ENCODE measurements around the gene ADAMTSL3. TPM values are rescaled to one million over a fixed set of nuclear protein-coding genes. Genes with fewer than 3 reads are reported as not detected.

The ADAMTSL3 gene
- total and polyA plus RNA-seq, 2 experiments from 2014 or later, result 0.61 to 0.87 TPM

DNA sequence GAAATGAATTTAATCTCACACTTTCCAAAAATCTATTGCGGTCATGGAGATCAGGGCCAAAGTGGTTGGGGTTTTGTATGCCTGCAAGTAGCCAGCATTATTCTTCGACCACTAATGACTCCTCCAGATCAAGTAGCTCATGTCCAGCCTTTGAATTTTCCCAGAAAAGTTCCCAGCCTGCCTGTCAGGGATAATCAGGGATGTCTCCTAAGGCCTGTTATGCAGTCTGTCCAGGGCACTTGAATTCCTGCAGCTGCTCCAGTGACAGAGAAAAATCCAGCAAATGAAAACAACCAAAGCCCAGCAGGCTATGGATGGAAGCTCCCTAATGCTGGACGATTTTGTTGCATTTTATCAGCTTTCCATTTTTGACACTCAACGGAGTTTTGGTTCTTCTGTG, 215.4 kb downstream of the ADAMTSL3 start:
- H3K36me3 Mint-ChIP-seq (ENCODE audit: low read depth), result no peaks in the 10 kb centered on the region
- no peak for DNase-seq (ENCODE audit: low spot score)
- peak overlapping the region; percentile 59; the same call in 1 of the 2 replicates for H3K27ac Mint-ChIP-seq
- H3K4me3 Mint-ChIP-seq, result no peak overlapping the region
- no peaks in the 10 kb centered on the region for H3K4me1 Mint-ChIP-seq
- no peaks in the 10 kb centered on the region for H3K9me3 Mint-ChIP-seq
- TF ChIP-seq REST (IDR thresholded peaks at IDR 0.05; ENCODE audit: unreplicated experiment) (no peak), ZNF331 (CRISPR knock-in tag; IDR thresholded peaks at IDR 0.05; ENCODE audit: low read depth) (no peak)
- Histone ChIP-seq H3K4me2 (no peak overlapping the region), H3K4me1 (ENCODE audit: insufficient read depth) (no peaks in the 10 kb centered on the region), H4K20me1 (replicated peaks; ENCODE audit: insufficient read depth) (no peaks in the 10 kb centered on the region), H3F3A (replicated peaks; ENCODE audit: low read depth) (no peaks in the 10 kb centered on the region), H3K79me2 (replicated peaks; ENCODE audit: insufficient read depth) (no peaks in the 10 kb centered on the region), H3K36me3 (ENCODE audit: insufficient read depth) (no peaks in the 10 kb centered on the region), H3K27me3 (ENCODE audit: insufficient read depth) (no peaks in the 10 kb centered on the region), H3K9me2 (ENCODE audit: insufficient read depth) (no peaks in the 10 kb centered on the region), H3K27ac (ENCODE audit: low read depth) (no peak overlapping the region), H2AFZ (no peak overlapping the region), H3K4me3 (no peak overlapping the region)
- ATAC-seq, result no peak
- H3K27me3 Mint-ChIP-seq (ENCODE audit: insufficient read depth, low read depth, poor library complexity), result no peaks in the 10 kb centered on the region

DNA sequence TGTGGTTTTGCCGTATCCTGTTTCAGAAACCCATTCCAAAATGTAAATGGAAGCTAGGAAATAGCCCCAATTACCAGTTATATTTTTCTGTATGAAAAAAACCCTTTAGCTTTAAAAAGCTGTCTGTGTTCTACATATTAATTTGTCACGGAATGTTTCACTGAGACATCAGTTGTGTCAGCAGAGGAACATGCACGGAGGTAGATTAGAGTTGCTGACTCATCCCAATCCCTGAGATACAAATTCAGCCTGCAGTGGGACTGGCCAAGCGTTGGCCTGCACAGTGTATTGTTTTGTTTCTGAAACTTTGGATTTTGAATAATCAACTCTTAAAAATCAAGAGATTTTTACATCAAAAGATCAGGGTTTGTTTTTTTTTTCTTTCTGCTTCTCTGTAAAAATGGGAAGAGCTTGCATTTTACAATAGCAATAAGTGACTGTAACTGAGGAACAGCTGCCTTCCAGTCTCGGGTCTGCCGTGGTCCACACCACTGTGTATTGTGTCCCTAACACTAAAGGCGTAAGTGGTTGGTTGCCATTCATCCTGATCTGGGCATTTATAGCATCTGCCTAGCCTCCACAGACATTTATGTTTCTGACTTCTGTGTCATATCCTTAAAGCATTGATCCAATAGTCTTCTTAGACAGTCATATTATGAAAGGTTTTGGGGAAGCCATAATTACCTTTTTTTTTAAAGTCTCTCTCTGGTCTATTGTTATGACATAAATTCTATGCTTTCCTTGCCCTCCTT, 218.1 kb downstream of the ADAMTSL3 start:
- Histone ChIP-seq H3K79me2 (replicated peaks; ENCODE audit: insufficient read depth) (no peaks in the 10 kb centered on the region), H3K27me3 (ENCODE audit: insufficient read depth) (no peaks in the 10 kb centered on the region), H4K20me1 (replicated peaks; ENCODE audit: insufficient read depth) (no peaks in the 10 kb centered on the region), H3K4me1 (ENCODE audit: insufficient read depth) (no peaks in the 10 kb centered on the region), H3K9me2 (ENCODE audit: insufficient read depth) (no peaks in the 10 kb centered on the region), H3K27ac (ENCODE audit: low read depth) (no peak overlapping the region), H3K36me3 (ENCODE audit: insufficient read depth) (no peaks in the 10 kb centered on the region), H3F3A (replicated peaks; ENCODE audit: low read depth) (no peaks in the 10 kb centered on the region), H3K4me3 (no peak overlapping the region), H2AFZ (no peak overlapping the region; the same call in 1 of the 2 replicates), H3K4me2 (no peak overlapping the region)
- Mint-ChIP-seq H3K9me3 (no peaks in the 10 kb centered on the region), H3K36me3 (ENCODE audit: low read depth) (no peaks in the 10 kb centered on the region), H3K4me3 (no peak overlapping the region), H3K27me3 (ENCODE audit: insufficient read depth, low read depth, poor library complexity) (no peaks in the 10 kb centered on the region), H3K4me1 (no peaks in the 10 kb centered on the region), H3K27ac (no peak overlapping the region)
- DNase-seq (ENCODE audit: low spot score), result no peak
- no peak for ATAC-seq
- TF ChIP-seq, protein P1, sequence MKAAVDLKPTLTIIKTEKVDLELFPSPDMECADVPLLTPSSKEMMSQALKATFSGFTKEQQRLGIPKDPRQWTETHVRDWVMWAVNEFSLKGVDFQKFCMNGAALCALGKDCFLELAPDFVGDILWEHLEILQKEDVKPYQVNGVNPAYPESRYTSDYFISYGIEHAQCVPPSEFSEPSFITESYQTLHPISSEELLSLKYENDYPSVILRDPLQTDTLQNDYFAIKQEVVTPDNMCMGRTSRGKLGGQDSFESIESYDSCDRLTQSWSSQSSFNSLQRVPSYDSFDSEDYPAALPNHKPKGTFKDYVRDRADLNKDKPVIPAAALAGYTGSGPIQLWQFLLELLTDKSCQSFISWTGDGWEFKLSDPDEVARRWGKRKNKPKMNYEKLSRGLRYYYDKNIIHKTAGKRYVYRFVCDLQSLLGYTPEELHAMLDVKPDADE (IDR thresholded peaks at IDR 0.05), result no peak
- TF ChIP-seq STAT1 (IDR thresholded peaks at IDR 0.05; ENCODE audit: unreplicated experiment) (no peak), POLR2AphosphoS5 (IDR thresholded peaks at IDR 0.05; ENCODE audit: low read depth) (no peak), REST (IDR thresholded peaks at IDR 0.05; ENCODE audit: unreplicated experiment) (no peak), CREB1 (CRISPR knock-in tag; IDR thresholded peaks at IDR 0.05; ENCODE audit: low read depth) (no peak), NANOG (IDR thresholded peaks at IDR 0.05; ENCODE audit: borderline replicate concordance) (no peak), ZNF331 (CRISPR knock-in tag; IDR thresholded peaks at IDR 0.05; ENCODE audit: low read depth) (no peak), ZNF114 (CRISPR knock-in tag; IDR thresholded peaks at IDR 0.05) (no peak)
- TF ChIP-seq, protein P2, sequence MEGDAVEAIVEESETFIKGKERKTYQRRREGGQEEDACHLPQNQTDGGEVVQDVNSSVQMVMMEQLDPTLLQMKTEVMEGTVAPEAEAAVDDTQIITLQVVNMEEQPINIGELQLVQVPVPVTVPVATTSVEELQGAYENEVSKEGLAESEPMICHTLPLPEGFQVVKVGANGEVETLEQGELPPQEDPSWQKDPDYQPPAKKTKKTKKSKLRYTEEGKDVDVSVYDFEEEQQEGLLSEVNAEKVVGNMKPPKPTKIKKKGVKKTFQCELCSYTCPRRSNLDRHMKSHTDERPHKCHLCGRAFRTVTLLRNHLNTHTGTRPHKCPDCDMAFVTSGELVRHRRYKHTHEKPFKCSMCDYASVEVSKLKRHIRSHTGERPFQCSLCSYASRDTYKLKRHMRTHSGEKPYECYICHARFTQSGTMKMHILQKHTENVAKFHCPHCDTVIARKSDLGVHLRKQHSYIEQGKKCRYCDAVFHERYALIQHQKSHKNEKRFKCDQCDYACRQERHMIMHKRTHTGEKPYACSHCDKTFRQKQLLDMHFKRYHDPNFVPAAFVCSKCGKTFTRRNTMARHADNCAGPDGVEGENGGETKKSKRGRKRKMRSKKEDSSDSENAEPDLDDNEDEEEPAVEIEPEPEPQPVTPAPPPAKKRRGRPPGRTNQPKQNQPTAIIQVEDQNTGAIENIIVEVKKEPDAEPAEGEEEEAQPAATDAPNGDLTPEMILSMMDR (conservative IDR thresholded peaks at IDR 0.05; ENCODE audit: low read depth in 2 of 2), result no peak
